HL-60/S4 (cell line): ENCODE results near the gene SERTAD2.

Experiments
- in situ Hi-C: fragments of 300-500 bp; cut with MboI; formaldehyde crosslinking; loops from 2 replicates; pipeline ENCODE4 v1.14.3; 2022; ENCODE audit warnings: low sequenced_read_pairs

SERTAD2 gene

DNA sequence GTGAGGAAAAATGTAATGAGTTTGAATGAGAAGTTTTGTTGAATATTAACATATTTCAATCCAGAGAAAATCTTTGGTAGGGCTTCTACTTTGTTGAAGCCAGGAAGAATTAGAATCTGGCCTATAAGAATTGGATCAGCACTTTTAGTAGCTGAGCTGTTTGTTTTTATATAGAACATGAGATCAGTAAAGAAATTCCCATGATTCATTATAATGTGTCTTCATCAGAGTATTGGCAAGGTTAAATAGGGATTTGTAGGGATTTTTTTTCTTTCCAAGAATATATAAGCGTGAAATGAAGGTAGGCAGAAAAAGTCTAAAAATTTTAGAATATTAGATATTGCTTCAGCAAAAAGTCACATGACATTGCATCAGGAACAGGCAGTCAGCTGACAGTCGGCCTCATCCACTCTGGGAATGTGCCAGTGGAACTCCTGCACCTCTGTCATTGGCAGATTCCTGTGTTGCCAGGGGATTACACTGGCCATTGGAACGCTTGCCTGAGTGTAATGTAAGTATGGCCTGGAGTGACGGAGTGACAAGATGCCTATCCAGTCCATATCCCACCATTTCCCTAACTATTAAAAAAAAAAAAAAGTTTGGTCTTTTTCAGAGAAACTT lies 60.6 kb downstream of the SERTAD2 start:
- in situ Hi-C loops: loop anchor here (25.0 kb wide), 1 partner anchor 444 kb away; no protein-coding TSS in a partner anchor

DNA sequence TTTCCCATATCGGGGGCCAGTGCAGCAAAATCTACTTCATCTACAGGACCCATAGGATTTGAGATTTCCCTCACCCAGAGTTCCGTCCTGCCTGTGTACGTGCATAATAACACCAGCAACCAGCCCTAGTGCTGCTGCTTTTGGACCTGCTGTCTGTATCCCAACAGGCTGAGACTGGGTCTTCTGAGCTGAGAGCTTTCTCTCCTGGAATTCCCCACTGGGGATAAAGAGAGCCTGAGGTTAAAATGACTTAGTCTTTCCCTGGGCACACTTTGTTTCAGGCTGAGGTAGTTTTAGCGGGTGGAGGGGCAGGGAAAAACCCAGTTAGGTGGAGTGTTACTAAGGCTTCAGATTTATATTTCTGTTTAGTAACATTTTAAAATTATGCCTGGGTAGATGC lies 62.5 kb downstream of the SERTAD2 start:
- in situ Hi-C loops: loop anchor here (25.0 kb wide), 1 partner anchor 446 kb away; no protein-coding TSS in a partner anchor

DNA sequence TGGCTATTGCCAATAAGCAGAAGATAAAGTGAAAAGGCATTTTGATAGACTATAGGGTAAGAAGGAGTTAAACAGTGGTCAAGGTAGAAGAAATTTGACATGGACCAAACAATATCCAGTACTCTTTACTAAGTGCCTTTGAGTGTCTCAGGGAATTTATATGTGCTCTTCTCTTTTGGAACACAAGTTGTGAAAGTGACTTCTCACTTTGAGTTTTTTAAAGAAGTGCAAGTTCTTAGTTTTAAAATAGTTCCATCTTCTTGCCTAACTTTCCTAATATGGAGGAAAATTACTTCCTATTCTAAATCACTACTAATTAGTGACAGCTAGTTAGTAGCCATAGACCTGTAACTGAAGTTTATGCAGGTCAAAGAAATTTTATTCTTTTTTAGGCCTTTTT lies 66.2 kb downstream of the SERTAD2 start:
- in situ Hi-C loops: loop anchor here (25.0 kb wide), 1 partner anchor 450 kb away; no protein-coding TSS in a partner anchor

DNA sequence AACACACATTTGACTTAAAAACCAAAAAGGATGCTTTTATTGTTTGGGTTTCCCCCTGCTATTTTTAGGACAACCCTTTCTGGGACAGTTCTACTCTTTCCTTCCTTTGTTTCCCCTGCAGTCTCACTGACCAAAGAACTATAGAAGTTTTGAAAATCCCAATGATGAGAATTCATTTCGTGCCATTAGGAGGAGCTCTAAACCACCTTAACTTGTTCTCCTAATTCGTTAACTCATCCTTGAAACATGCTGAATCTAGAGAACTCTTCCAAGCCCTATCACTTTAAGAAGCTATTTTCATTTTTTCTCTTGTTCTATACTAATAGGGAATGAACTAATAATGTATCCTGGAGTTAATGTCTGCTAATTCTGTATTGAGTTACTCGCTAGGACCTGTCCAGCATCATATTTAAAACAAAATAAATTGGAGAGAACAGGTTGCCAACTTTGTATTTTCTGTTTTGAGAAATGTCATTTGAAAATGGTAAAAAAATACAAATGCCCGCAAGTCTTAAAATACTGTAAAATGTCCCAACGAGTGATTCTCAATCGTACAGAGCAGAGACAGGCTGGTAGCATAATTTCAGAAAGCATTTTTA lies 66.7 kb downstream of the SERTAD2 start:
- in situ Hi-C loops: loop anchor here (25.0 kb wide), 1 partner anchor 450 kb away; no protein-coding TSS in a partner anchor

DNA sequence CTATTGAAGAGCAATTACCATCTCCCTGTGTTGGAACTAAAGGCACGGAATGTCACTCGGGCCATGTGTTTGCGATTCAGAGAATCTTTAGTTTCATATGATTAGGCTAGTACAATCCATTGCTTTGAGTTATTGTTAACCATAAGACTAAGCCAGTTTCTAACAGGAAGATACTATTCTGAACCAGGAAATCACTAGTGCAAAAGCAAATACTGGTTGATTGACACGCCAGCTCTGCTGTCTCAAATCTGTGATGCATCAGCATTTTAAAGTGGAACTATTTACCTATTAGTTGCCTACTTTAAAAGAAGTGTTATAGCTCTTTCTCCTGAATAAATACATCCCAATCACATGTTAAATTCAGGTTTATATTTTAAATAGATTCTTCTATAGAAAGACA lies 67.7 kb downstream of the SERTAD2 start:
- in situ Hi-C loops: loop anchor here (25.0 kb wide), 1 partner anchor 451 kb away; no protein-coding TSS in a partner anchor

DNA sequence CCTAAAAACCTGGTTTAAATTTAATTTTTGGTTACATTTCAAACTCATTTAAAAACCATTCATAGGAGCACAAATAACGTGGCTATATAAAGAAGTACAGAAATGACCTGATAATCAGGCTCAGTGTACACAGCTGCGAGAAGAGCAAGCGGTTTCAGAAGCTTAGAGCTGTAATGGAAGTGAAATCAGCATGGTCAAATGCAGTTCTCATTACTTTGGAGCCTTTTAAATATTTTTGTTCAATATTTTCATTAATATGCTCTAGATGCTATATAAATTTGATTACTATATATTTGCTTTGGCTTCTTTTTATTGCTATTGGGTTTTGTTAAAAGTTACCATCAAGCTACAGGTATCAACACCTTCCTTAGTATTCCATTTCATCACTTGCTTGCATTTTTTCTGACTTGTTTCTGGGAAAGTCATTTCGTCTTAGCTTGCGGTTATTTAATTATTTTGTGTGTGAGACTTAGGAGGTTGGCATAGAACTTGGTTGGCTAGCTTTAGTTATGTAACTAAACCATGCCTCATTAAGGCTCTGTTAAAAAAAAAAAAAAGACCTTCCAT lies 70.9 kb downstream of the SERTAD2 start:
- in situ Hi-C loops: loop anchor here (25.0 kb wide), 1 partner anchor 454 kb away; no protein-coding TSS in a partner anchor

DNA sequence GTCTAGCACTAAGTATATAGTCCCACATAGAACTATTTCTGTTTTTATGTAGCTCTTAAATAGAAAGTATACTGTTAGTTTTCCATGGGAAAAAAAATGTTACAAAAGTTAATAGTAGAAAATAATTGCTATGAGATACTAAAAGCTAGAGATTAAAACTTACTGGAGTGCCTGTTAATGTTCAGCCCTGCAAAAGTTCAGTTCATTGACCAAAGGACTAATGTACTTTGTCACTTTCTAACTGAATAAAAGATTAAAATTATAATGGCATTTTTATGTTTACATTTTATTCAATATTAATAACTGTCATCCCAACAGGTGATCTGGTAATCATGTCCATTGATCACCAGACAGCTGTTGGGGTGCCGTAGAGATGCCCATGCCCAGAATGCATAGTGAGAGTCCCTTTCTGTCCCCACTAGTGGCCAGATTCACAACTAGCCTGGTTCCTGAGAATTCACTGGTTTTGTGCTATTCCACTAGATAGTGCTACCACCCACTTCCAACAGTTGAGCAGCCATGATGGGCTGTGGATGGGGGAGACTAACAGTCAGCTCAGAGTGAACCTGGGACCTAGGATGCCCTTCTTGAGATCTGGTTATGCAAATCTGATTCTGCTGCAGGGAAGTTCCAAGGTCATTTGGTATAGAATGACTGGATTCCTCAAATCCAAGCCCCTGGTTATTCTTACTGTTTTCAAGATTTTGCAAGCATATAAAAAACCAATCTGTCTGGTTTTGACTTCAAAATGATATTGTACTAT lies 71.8 kb downstream of the SERTAD2 start:
- in situ Hi-C loops: loop anchor here (25.0 kb wide), 1 partner anchor 455 kb away; no protein-coding TSS in a partner anchor
